Middle frontal gyrus (tissue), 1 donor: ENCODE data around the gene PLD3.

Source experiments
- DNase-seq: peaks from one replicate; pipeline ENCODE4 v3.0.0-alpha.2; 2015; ENCODE audit warnings: low spot score; ENCODE audit errors: extremely low spot score

PLD3 gene, protein sequence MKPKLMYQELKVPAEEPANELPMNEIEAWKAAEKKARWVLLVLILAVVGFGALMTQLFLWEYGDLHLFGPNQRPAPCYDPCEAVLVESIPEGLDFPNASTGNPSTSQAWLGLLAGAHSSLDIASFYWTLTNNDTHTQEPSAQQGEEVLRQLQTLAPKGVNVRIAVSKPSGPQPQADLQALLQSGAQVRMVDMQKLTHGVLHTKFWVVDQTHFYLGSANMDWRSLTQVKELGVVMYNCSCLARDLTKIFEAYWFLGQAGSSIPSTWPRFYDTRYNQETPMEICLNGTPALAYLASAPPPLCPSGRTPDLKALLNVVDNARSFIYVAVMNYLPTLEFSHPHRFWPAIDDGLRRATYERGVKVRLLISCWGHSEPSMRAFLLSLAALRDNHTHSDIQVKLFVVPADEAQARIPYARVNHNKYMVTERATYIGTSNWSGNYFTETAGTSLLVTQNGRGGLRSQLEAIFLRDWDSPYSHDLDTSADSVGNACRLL

DNA sequence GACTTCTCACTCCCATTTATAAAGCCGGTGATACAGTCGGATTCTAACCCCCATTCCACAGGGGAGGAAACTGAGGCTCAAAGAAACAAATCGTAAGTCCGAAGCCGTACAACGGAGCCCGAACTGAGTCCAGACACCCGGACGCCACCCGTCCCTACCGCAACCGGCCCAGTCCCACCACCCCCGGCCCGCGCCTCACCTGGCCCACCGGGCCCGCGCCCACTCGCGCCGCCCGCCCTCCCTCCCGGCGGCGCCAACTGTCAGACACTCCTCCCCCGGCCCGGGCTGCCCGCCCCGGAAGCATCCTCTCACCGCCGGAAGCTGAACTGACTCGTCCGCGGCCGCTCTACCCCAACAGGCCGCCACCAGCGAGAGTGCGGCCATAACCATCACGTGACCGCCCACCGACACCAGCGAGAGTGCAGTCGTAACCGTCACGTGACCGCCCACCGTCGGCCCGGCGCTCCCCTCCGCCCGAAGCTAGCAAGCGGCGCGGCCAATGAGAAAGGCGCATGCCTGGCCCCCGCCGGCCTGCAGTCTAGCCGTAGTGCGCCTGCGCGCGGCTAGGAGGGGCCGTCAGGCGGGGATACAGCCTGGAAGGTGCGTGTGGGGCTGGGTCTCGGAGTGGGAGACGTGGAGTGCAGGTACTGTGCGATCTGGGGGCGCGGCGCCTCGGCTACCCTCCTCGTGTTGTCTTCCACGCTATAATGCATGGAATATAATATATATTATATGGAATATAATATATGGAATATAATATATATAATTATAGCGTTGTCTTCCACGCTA is at the start of gene PLD3, which contains the start of gene C19orf47:
Gene PLD3 (plus strand): TSS at position 571 of the 789 bp plus-strand sequence. CDS start 17,789 bp downstream, outside the sequence.
Gene C19orf47 (minus strand): TSS at position 273 of the 789 bp plus-strand sequence. CDS start 6,540 bp downstream, outside the sequence.
- DNase-seq, result peak; percentile 99

DNA sequence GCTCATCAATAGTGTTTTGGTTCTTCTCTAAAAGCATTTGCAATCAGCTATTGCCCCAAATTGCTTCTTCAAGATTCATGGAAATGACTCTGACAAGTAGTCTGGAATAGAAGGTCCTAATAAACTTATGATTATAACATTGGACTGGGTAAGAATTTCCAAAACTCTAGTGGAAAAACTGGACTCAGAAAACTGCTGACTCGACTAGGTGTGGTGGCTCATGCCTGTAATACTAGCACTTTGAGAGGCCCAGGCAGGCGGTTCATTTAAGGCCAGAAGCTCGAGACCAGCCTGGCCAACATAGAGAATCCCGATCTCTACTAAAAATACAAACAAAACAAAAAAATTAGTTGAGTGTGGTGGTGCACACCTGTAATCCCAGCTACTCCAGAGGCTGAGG is 47.8 kb upstream of the PLD3 start:
- no peak for DNase-seq

DNA sequence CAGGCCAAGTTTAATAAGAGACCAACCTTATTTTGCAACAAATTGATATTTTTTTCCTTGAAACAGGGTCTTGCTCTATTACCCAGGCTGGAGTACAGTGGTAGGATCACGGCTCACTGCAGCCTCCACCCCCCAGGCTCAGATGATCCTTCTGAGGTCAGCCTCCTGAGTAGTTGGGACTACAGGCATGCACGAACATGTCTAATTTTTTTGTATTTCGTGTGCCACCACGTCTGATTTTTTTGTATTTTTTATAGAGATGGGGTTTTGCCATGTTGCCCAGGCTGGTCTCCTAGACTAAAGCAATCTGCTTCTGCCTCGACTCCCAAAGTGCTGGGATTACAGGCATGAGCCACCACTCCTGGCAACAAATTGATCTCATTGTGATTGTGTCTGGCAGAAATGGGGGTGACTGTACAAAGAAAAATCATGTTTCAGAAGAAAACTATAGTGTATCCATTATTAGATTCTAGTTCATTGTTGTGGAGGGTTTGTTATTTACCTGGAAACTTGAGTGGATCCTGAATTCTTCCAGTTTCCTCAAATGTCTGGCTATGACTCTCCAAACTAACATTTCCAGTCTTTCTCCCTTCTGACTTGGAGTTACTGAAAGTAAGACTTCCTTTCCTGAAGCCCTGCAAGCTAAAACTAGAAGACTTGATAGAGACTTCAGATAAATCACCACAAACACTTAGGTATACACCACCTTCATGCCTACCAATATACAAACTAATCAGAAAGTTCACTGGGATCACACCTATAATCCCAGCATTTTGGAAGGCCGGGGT is 46.1 kb upstream of the PLD3 start:
- DNase-seq, result no peak

DNA sequence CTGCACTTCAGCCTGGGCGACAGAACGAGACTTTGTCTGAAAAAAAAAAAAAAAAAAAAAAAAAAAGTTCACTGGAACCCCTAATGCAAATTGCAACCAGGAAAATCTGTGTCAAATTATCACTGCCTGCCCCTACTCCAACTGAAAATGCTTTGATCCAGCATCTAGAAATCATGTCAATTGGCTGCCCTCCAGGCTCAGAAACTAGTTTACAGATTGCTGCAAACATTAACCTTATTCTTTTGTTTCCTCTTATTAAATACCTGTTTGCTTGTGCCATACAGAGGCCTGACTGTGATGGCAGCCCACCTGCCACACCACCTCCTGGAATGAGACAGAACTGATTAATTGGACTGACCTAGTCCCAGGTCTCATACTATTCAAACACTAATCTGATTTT is 44.7 kb upstream of the PLD3 start:
- DNase-seq, result no peak

DNA sequence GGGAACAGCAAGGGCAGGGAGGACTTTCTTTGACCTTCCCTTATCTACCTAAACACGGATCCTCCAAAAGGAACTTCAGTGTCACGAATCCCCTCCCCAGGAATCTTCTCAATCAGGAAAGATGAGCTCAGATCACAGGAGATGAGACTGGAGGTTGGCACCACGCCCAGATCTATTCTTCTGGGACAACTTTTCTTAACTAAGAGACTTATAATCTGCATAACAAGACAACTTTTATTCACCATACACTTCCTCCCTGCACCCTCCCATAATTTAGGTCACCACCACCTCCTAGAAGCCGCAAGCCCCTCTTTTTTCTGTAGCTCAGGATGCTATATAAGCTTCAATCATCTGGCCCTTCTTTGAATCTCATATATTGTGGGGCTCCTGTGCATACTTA is 44.2 kb upstream of the PLD3 start:
- DNase-seq, result no peak

DNA sequence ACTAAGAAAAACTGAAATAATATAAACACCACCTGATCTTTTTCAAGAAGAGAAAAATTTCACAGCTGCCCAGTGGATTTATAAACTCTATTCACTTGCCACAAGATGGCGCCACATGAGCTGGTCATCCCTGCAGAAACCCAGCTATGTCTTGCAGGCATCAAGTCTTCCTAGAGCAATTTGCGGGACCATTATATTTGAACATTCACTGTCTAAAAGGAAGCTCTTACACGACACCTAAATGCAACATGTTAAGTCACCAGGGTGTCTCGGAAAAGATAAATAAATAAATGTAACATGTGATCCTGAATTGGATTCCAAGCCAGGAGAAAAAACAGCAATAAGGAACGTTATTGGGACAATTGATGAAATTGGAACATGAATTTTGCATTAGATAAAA is 43.1 kb upstream of the PLD3 start:
- peak; percentile 81 for DNase-seq

DNA sequence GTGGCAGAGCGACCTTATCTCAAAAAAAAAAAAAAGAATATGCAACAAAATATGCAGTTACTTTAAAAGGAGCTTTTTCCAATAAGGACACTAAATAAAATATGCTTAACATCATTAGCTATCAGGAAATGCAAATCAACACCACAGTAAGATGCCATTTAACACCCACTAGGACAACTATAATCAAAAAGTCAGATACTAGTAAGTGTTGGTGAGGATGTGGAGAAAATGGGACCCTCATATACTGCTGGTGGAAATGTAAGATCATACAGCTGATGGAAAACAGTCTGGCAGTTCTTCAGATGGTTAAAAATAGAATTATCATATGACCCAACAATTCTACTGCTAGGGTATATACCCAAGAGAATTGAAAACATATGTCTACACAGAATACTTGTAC is 38.8 kb upstream of the PLD3 start:
- DNase-seq, result no peak

DNA sequence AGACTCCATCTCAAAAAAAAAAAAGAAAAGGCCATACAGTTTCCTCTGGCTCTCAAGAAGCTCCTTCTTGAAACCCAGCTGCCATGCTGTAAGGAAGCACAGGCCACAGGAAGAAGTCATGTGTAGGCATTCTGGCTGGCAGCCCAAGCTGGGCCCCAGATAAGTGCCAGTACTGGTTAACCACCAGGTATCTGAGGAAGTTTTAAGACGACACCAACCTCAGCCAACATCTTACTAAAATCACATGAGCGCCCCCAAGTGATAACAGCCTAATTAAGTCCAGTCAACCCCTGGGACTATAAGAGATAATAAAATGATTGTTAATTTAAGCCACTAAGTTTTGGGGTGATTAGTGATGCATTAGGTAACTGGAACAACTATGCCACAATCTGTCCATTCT is 36.0 kb upstream of the PLD3 start:
- DNase-seq, result no peak

DNA sequence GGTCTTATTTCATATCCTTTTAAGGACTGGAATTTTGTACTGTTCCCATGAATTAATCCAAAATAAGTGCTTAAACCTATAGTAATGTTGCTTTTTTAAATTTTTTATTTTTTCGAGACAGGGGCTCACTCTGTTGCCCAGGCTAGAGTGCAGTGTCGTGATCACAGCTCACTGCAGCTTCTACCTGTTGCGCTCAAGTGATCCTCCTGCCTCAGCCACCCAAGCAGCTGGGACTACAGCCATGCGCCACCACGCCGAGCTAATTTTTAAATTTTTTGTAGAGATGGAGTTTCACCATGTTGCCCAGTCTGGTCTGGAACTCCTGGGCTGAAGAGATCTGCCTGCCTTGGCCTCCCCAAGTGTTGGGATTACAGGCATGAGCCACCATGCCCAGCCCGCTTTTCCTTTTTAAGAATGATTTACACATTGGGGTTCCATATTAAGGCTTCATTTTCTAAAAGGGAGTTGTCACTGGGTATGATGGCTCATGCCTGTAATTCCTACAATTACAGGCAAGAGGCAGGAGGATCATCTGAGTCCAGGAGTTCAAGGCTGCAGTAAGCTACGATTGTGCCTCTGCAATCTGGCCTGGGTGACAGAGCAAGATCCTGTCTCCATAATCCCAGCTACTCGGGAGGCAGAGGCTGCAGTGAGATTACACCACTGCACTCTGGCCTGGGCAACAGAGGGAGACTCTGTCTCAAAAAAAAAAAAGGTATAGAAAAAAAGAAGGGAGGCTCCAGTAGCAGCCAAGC is 35.1 kb upstream of the PLD3 start:
- no peak for DNase-seq

DNA sequence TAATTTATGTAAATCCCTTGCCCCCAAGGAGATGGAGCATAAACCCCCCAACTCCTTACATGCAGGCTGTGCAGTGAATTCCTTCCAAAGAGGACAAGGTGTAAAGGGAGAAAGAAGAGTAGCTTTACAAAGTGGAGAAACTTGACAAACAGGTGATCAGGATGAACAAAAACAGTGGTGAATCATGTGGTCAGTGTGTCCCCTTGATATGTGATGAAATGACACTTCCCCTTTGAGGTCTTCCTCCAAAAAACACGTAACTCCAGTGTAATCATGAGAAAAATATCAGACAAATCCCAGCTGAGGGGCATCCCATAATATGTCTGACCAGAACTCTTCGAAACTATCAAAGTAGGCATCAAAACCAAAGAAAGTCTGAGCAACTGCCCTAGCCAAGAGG is 33.8 kb upstream of the PLD3 start:
- no peak for DNase-seq

DNA sequence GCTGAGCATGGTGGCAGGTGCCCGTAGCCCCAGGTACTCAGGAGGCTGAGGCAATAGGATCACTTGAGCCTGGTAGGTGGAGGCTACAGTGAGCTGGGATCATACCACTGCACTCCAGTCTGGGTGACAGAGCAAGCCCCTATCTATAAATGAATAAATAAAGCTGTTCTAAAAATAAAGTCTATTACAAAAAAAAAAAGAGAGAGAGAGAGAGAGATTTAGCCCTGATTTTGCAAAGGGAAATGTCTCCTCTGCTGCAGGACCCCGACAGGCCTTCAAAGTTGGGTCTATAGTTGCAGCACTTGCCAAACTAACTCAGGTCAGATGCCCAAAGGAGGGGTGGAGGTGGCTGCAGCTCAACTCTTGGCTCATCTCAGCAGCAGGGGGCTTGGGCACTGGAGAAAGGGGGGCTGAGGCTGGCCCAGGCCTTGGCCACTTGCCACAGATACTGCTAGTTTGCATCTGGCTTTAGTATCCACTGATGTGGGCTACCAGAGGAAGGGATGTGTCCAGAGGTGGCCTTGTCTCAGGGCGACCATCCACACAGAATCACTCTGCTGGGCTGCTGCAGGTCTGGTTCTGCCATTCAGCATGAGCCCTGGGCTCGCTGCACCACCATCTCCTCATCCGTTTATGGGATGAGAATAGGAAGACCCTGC is 32.6 kb upstream of the PLD3 start:
- DNase-seq, result no peak

DNA sequence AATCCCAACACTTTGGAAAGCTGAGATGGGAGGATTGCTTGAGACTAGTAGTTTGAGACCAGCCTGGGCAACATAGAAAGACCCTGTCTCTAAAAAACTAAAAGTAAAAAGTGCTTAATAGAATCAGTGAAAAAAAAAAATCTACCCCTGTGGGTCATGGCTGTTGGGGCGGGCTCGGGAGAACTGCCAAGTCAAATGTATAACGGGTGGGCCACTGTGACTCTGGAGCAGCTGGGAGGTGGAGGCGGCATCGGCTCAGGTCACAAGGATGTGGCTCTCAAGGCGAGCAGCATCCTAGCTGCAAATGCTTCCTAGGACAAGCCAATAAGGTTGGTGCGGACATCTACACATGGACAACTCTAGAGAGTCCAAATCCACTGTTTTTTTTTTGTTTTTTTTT is 31.2 kb upstream of the PLD3 start:
- DNase-seq, result no peak

DNA sequence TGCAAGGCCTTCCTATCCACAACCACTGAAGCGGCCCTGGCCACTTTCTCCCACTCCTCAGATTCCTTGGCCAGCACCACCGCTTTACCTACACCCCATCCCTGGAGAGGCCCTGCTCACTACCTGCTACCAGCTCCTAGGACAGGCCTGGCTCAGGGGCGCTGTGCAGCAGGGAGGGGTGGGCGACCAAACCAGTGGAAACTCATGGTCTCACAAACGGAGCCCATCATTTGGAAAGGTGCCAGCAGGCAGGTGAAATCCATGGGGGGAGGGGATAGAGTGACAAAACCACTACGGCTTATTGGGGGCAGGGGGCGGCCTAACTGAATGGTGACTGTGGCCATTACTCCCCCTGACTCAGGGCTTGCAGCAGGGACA is 27.9 kb upstream of the PLD3 start:
- no peak for DNase-seq

DNA sequence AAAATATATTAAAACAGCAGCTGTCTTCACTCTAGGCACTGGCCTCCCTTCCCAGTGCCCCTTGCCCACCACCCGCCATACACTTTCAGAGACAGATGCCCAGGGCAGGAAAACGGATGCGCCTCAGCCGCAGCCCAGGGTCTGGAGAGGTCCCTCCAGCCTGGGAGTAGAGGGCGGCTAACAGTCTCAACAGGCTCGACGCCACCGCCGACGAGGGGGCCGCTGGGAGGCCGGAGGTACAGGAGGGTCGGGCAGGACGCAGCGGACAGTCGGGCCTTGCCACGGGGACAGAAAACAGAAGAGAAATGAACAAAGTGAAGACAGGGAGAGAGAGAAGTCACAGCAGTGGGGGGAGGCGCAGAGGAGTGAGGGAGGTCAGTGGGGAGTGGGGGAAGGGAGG is 27.4 kb upstream of the PLD3 start:
- no peak for DNase-seq

DNA sequence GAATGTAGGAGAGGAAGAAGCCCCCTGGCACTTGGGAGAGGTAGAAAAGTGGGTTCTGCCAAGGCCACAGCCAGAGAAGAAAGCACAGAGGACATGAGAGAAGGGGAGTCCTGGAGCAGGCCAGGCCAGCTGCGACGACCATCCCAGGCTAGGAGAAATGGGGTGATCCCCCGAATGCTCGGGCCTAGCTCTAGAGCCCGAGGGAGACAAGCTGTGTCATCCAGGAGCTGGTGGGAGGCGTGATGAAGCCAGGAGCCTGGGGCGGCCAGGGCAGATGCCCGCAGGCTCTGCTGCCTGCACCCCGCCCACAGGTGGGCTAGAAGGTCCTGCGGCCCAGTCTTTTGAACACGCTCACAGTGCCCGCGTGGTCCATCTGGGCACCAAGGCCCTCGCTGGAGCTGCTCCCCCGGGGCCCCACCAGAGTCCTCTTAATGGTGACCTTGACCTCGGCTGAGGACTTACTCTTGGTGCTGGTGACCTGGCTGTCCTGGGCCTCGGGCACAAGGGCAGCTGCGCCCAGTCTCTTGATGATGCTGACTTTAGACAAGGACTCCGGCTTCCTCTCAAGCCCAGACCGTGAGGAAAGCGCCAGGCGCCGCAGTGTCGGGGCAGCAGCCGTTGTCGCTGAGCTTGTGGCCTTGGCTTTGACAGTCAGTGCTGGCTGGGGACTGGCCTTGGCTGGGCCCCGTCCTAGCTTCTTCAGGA is 26.8 kb upstream of the PLD3 start:
- no peak for DNase-seq

DNA sequence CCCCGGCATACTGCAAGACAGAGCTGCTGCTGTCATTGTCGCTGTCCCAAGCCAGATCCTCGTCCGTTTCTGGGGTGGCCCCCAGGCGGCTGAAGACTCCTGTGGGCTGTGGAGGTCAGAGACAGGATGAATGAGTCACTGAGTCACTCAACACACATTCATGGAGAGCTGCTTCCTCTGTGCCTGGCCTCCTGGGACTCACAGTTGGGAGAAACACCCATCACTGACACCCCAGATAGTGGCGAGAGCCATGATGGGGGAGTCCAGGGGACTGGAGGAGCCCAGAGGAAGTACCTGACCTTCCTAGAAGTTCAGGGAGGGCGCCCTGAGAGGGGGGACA is 26.3 kb upstream of the PLD3 start:
- no peak for DNase-seq

DNA sequence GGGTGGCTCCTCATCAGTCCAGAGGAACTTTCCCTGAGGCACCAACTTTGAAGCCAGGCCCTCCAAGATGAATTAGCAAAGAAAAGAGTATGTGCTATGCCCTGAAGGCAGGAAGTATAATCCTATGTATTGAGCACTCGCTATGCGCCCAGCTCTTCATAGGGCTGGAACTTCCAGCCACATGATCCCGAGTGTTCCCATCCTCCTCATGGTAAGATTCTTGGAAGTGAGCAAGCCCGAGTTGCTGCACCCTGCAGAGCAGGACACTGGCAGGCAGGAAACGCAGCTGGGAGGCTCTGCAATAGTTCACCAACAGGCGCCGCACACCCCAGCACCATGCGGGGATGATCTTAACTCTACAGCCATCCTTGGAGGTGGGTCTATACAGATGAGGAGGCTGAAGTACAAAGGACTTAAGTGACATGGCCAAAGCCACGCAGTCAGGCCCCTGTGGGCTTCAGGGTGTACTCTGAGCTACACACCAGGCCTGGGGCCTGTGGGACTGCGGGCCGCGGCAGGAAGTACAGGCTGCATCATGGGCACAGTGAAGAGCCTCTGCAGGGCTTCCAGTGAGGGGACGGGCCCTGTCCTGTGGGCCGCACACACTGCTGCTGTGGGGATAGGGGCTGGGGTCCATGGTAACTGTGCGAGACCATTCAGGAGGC is 25.4 kb upstream of the PLD3 start:
- DNase-seq, result no peak

DNA sequence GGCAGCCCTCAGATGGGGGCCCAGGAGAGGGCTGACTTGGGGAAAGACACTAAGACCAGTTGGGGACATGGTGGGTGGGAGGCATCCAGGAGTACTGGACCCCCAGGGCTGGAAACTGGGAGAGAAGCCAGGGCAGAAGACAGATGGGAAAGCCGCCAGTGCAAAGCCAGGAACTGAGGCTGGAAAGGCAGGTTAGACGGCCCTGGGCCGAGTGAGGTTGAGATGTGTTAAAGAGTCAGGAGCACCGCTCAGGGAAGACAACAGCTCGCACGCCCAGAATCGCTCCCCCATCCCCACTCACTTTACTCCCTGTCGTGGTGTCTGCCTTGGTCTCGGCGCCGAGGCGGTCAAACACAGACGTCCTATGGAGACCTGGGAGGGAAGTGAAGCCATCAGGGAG is 24.8 kb upstream of the PLD3 start:
- no peak for DNase-seq

DNA sequence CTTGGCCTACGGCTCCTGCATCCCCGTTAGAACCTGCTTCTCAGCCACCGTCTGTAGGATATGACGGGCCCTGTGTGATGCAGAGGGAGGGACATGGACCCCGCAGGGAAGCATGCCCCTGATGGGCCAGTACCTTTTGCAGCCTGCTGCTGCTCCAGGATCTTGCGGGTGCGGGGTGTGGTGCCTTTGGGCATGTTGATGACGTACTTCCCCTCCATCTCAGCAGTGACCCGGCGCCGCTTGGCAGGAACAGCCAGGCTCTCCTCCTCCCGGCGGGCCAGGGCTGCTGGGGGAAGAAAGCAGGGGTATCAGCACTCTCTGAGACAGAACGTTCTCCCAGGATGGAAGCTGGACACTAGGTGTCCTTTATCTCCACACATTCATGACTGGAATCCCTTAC is 22.3 kb upstream of the PLD3 start:
- DNase-seq, result no peak
